GDM1 (cell line): ENCODE results near the gene RNU1-3.
"Not testable (repeated sequence)": the region's sequence is repeated elsewhere in the genome, so short reads cannot be mapped to it uniquely, and the experiment has no call there.

ENCODE experiments used
- DNase-seq: peaks from one replicate; lab custom pipeline; 2025; lab: John Stamatoyannopoulos, UW

Gene RNU1-3

DNA sequence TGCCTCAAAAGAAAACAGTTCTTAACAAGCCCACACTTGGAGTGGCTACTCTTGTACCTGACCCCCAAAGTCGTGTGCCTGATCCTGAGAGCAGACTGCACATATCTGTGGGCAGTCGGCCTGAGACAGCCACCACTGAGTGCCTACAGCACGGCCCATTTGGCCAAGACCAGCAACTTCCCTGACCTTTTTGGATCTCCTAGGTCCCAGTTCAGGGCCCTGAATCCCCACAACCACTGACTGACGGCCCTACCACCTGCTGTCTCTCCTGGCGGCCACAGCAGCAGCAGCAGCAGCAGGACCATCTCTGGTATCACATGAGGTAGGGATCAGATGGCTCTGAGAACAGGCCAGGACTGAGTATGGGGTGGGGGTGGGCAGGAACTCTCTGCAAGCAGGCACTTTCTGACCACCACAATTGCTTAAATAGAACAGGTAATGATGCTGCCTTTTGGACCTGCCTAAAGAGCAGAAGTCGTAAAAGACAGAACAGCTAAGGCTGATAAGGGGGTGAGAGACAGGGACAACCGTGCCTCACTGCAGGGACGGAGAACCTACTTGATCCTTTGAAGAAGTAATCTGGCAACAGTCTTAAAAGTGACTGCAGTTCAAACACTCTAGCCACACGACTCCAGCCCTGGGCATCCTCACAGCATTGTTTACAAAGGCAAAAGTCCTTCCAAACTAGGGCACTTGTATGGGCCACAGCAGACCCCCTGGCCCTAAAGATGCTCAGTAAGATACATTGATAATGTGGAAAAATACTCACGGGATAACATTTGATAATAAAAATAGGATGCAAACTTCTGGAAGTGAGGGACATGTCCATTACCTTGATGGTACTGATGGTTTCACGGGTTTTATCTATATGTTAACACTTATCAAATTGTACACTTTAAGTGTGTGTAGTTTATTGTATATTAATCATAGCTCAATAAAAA, 27.4 kb downstream of the RNU1-3 start:
- DNase-seq = not testable (repeated sequence)

DNA sequence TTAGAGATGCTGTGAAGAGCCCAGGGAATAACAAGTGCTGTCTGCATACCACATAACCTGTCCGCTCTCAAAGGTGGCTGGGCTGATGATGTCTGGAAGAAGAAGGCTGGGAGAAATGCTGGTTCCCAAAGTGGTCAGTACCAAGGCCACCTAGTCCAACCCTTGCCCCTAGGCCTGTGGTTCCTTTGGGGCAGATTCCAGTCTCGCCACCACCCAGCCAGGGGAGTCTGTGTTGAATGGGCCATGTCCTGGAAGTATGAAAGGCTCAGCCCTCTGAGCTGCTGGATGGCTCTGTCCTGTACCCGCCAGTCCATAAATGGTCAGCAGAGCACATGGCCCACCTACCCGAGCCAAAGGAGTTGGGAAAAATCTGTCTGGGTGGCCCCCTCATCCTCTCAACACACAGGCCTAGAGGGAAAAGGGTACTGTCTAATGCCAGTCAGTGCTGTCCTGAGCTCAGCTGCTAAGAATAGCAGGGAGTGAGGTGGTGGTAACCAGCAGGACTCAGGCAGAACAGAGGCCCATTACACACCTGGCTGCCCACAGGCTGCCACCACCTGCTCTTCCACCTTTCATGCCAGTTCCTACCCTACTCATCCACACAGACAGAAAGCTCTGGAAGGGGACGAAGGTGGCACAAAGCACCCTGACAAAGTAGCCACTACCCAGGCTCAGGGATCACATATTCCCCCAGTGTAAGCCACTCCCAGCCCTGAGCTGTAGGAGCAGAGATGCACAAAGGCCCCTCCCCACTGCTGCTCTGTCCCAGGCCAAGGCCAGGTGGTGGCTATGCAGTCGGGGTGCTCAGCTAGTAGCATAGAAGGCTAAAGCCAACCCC, 28.6 kb downstream of the RNU1-3 start:
- DNase-seq = not testable (repeated sequence)

DNA sequence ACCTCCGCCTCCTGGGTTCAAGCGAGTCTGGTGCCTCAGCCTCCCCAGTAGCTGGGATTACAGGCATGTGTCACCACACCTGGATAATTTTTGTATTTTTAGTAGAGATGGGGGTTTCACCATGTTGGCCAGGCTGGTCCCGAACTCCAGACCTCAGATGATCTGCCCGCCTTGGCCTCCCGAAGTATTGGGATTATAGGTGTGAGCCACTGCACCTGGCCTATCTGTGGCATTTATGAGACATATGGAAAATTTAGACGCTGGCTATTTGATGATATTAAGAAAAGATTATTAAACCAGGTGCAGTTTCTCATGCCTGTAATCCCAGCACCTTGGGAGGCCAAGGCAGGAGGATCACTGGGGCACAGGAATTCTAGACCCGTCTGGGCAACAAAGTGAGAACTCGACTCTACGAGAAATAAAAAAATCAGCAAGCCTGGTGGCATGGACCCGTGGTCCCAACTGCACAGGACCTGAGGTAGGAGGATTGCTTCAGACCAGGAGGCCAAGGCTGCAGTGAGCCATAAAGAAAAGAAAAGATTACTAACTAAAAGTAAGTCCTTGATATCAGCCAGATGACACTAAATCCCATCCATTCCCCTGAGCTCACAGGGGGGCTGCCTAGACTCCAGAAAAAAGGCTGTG, 30.1 kb downstream of the RNU1-3 start:
- DNase-seq = not testable (repeated sequence)

DNA sequence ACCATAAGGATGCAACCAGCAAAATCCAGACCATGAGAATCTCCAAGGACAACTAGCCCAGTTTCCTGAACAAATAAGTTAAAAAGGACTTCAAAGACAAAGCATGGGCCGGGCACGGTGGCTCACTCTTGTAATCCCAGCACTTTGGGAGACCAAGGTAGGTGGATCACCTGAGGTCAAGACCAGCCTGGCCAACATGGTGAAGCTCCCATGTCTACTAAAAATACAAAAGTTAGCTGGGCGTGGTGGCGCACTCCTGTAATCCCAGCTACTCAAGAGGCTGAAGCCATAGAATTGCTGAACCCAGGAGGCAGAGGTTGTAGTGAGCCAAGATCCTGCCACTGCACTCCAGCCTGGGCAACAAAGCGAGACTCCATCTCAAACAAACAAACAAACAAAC, 30.8 kb downstream of the RNU1-3 start:
- not testable (repeated sequence) for DNase-seq

DNA sequence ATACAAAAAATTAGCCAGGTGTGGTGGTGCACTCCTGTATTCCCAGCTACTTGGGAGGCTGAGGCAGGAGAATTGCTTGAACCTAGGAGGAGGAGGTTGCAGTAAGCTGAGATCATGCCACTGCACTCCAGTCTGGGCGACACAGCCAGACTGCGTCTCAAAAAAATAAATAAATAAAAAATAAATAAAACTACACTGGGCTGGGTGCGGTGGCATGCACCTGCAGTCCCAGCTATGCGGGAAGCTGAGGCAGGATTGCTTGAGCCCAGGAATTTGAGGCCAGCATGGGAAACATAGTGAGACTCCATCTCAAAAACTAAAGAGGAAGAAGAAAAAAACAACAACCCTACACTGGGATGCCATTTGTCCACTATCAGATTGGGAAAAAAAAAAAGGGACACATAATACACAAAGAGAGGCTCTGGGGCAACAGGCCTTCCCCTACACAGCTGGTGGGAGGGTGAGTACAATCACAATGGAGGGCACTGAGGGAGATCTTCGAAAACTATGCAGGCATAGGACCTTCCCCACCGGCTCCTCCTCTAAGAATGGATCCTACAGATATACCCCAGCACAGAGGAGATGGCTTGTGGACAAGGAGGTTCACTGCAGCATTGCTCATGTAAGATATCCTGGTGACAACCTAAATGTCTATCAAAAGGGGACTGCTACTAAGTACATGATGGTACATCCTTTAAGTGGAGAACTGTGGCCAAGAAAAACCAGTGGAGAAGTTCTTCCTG, 33.0 kb downstream of the RNU1-3 start:
- DNase-seq = not testable (repeated sequence)

DNA sequence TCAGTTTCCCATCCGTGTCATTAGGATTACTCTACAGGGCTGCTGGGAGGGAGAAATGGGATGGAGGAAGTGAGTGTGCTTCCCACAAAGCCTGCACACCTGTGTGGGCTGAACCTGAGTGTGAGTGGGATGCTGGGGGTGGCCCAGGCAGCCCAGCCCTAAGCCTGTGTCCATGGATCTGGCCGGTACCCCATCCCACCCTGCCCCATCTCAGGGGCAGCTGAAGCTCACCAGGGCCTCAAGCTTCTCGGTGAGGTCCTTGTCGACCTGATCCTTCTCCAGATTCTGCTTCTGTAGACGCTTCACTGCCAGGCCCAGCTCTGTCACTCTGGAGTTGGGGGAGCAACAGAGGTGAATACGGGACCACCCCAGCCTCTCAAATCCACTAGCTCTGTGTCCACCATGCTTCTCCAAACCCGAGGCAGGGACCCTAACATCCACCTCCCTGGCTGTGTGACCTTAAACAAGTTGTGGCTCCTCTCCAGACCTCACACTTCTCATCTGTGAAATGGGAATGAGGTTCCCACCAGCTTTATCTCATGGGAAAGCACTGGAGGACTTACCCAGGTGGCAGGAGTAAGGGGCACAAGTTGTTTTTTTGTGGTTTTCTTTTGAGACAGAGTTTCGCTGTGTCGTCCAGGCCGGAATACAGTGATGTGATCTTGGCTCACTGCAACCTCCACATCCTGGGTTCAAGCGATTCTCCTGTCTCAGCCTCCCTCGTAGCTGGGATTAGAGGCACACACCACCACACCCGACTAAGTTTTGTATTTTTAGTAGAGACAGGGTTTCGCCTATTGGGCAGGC, 34.5 kb downstream of the RNU1-3 start:
- not testable (repeated sequence) for DNase-seq

DNA sequence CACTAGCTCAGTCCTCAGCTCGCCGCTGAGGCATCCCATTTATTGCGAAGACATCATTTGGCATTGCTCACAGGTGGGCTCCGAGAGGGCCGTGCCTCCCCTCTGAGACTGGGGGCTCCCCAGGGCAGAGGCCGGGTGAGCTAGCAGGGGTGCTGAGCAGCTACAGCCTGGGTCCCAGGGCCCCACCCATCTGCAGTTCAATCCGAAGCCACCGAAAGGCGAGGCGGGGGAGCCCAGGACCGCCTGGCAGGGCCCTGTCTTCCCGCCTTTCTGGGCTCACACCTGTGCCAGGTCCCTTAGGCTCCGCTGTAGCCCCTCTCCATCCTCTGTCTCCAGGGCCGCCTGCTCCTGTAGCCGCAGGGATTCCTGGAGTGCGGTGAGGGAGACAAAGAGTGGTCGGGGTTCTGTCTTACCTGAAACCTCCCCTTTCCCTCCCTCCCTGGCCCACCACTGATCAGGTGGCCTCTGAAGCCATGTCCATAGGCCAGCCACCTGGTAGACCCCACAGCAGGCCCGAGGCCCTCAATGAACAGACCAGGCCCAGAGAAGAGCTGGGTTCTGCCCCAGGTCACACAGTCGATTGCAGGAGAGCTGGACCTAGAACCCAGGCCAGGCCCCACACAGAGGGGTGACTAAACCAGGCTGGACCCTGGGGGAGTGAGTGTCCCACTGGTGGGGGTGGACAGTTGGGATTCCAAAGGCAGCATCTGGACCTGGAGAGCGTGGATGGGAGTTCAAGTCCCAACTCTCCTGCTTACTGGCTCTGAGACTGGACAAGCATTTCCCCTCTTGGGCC, 35.3 kb downstream of the RNU1-3 start:
- DNase-seq = no peak

DNA sequence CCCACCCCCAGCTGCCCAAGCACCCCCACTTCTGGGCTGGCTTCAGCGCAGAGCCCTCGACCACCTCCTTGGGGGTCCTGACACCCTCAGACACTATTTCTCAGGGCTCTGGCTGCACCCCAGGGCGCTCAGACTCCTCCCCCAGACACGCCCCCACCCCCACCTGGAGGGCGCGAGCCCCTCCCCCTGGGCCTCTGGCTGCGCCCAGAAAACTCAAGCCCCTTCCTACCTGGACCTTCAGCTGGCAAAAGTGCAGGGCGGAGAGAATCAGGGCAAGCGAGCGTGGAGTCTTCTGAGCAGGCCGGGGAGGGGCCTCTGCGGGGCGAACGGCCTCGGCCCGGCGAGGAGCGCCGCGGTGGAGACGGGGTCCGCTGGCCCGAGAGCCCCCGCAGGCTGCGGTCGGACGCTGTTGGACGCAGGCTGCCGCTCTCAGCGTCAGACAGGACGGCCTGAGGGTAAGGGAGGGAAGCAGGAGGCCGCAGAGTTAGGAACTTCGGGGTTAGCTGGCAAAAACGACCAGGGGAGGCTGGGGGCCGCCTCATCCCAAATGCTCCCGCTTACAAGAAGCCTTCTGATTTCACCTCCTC, 36.0 kb downstream of the RNU1-3 start:
- no peak for DNase-seq

DNA sequence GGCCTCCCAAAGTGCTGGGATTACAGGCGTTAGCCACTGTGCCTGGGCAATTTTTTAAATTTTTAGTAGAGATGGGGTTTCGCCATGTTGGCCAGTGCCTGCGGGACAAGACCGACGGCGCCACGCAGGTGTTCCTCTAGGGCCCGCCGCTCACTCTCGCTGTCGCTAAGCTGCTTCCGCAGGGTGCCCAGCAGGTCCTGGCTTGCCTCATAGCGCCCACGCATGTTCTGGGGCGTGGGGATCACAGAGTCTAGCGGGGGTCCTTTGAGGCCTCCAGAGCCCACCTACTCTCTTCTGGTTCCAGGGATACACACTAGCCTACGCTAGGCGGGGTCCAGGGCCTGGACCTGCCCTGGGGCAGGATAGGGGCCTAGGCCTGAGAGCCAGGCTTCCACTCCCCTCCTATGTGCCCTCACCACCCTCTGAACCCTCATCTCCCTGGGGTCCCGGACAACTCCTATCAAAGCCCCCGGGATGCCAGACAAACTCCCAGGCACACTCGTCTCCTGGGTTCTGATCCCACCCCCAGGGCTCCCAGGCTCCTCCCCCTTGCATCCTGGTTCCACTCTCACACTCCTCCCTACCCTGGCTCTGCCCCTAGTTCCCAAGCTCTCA, 36.7 kb downstream of the RNU1-3 start:
- DNase-seq = not testable (repeated sequence)

DNA sequence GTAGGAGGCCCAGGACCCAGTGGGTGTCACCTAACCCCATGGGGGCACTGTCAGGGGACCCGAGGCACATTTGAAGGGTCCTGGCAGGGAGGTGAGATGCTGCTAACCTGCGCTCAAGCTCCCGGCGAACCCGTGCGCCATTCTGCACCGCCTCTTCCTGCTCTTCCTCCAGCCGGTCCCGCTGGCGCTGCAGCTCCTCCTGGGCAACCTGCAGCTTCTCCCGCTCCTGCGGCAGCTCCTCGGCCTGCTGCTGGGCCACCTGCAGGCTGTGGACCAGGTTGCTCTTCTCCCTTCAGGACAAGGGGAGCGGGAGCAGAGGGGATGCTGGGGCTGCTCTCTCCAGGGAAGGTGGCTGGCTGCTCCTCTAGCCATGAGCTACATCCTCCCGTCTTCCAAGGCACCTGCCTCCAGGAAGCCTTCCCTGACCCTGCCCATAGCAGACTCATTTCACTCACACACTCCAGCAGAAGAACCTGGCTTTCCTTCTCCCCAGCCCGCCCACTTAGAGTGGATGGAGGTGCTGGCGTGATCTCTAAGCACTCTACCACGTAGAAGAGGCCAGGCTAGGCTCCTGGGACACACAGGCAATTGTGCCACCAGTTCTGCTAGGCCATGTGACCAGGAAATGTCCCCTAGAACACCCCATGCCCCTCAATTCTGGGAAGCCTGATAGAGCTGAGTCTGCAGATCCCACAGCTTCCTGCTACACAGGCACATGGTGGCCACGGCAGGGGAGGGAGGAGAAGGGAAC, 38.2 kb downstream of the RNU1-3 start:
- DNase-seq = no peak

DNA sequence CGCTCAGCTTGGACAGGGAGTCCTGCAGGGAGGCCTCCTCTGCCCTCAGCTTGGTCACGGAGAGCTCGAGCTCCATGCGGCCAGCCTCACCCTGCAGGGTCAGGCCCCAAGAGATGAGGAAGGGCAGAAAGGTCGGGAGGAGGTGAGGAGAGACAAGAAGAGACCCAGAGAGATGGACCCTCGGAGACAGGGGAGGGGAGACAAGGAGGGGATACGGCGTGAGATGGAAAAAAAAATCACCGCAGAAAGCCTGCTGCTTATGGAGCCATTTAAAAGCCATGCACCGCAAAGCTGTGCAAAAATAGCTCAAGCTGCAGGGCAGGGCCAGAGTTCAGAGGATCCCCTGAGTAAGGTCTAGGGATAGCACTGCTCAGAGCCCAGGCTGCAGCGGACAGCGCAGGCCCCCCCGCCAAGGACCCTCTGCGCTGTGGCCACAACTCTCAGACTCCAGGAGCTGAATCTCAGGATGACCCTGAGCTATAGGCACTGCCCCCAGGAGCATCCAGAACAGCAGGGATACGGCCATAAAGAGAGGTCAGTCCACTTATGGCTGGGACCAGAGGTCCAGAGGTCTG, 40.3 kb downstream of the RNU1-3 start:
- not testable (repeated sequence) for DNase-seq

DNA sequence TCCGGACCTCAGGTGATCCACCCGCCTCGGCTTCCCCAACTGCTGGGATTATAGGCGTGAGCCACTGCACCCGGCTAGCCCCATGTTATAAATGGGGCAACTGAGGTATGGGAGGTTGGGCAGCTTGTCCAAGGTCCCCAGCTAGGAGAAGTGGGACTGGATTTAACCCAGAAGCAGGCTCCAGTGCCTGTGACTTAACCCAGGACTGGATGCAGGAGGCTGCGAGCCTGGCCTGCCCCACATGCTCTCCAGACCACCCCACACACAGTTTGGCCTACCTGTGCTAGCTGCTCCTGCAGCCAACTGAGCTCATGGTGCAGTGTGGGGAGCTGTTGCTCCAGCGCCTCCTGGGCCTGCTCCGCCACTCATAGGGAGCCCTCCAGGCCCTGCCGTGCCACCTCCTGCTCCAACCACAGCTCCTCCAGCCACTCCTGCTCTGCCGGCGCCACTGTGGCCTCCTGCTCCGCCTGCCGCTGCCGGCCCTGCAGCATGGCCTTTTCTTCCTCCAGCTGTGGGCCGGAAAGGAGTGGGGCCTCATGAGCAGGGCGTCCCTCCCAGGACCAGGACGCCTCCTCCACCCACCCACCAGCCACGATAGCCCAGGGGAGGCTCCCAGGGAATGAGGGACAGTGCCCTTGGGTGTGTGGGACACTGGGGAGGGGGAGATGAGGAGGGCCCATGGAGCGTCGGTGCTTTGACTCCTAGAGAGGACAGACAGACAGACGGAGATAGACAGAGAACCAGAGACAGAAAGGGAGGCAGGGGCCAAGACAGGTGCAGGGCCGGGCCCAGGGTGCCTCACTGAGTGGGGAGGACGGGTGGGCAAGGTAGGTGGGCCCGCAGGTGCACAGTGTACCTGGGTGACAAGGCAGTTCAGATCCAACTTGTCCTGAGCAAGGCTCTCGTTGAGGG, 41.0 kb downstream of the RNU1-3 start:
- DNase-seq = no peak

DNA sequence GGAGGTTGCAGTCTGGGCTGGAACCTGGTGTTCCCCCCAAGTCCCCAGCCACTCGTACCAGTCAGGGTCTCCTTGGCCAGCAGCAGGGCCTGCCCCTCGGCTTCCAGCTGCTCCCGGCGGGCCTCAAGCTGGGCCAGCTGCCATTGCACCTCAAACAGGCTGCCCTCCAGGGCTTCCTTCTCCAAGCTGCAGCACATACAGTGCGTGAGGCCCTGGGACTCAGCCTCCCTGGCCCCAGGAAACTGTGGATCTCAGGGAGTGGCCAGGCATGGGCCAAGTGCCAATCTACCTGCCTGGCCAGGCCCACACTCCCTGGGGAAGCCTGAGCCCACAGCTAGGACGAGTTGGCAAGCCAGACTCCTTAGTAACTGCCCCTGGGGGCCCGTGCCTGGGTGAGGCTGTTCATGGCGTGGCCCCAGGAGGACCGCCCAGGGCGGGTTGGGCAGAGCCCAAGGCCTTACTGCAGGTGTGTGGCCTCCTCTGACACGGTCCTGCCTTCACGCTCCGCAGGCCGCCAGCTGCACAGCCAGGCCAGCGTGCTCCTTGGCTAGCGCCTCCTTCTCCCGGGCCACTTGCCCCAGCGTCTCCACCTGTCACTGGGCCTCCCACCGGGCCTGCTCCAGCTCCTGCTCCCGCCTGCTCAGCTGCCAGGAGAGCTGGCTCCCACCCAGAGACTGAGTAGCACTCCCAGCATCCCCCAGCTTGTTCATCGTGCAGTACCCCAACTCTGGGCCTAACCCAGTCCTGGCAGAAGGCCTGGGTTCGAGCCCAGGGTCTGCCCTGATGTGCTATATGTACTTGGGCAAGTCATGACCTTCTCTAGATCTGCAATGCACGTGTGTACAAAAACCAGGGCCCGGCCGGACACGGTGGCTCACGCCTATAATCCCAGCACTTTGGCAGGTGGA, 42.7 kb downstream of the RNU1-3 start:
- DNase-seq = not testable (repeated sequence)

DNA sequence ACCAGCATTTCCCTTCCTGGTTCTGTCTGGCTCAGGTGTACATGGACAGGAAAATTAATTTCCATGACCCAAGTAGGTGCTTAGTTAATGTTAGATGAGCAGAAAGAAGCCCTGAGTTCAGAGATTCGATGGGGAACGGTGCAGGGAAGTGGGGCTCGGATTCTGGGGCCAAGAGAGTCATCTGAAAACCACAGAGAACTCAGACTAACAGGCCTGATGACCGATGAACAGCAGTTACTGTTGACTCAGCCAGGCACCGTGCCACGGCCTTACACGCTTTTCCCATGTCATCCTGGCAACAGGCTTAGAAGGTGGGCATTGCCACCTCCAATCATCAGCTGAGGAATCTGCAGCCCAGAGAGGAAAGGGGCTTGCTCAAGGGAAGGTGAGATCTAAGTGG, 43.4 kb downstream of the RNU1-3 start:
- not testable (repeated sequence) for DNase-seq

DNA sequence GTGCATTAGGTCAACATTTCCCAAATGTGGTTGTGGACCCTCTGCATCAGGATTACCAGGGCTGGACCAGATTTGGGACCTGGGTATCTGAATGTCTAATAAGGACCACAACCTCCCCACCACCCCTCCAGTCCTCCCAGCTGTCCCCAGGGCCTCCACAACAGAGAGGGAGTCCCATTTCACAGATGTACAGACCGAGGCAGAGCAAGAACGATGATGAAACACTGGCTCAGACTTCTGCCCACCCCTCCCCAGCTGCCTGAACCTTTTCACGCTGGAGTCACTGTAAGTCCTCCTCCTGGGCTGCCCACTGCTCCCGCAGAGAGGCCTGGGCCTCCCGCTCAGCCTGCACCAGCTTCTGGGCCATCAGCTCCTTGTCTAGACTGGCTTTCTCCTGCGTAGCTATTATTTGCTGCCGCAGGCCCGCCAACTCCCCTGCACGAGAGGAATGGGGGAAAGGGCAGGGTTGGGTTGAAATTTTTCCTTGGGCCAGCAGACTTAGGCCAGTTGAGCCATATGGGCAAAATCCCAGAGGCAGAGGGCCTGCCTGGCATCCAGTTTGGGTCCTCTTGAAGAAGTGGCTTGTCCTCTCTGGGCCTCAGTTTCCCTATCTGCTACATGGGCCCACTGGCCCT, 45.0 kb downstream of the RNU1-3 start:
- not testable (repeated sequence) for DNase-seq
